ENCODE results near the gene CD151.

DNA sequence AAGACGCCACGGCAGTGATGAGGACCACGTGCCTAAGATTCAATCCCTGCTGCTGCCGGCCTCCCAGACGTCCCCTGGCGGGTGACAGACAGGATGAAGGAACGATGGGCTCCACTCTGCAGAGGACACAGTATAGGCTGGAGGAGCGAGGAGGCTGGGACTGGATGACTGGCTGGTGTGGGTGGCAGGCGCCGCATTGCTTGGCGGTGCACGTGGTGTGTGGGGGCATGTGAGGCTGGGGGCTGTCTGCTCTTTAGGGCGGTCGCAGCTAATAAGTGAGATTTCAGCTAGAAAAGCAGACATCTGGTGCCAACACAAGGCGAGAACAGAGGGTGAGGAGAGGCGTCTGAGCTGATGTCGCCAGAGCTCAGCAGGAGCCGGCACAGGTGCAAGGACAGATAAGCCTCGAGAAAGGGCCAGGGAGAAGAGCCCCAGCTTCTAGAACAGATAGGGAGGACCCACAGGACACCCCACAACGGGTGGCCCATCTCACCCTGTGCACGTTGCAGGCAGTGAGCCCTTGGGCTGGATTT lies 43.1 kb downstream of the CD151 start:
- no peak for TF ChIP-seq POLR2A (IDR thresholded peaks at IDR 0.05)
- TF ChIP-seq, protein P1, sequence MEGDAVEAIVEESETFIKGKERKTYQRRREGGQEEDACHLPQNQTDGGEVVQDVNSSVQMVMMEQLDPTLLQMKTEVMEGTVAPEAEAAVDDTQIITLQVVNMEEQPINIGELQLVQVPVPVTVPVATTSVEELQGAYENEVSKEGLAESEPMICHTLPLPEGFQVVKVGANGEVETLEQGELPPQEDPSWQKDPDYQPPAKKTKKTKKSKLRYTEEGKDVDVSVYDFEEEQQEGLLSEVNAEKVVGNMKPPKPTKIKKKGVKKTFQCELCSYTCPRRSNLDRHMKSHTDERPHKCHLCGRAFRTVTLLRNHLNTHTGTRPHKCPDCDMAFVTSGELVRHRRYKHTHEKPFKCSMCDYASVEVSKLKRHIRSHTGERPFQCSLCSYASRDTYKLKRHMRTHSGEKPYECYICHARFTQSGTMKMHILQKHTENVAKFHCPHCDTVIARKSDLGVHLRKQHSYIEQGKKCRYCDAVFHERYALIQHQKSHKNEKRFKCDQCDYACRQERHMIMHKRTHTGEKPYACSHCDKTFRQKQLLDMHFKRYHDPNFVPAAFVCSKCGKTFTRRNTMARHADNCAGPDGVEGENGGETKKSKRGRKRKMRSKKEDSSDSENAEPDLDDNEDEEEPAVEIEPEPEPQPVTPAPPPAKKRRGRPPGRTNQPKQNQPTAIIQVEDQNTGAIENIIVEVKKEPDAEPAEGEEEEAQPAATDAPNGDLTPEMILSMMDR (IDR thresholded peaks at IDR 0.05): no peak

Data from esophagus squamous epithelium (tissue), 4 donors.